HepG2 (cell line): Measurements from ENCODE around the gene CUL7. TPM values are rescaled to one million over a fixed set of nuclear protein-coding genes. Genes with fewer than 3 reads are reported as not detected.

Experiments
- ARNT2 ChIP-seq: sonication (generic); formaldehyde crosslinking; IDR thresholded peaks from 2 replicates; pipeline ENCODE4 v1.8.0; 2022; ENCODE audit warnings: mild to moderate bottlenecking, low read depth, missing genetic modification reagents, moderate library complexity
- CENPT ChIP-seq: sonication (generic); formaldehyde crosslinking; IDR thresholded peaks from 2 replicates; pipeline ENCODE4 v1.8.0; 2022; ENCODE audit warnings: low read depth, mild to moderate bottlenecking, moderate library complexity, missing genetic modification reagents
- CHCHD3 ChIP-seq: sonication (generic); formaldehyde crosslinking; IDR thresholded peaks from 2 replicates; pipeline ENCODE4 v1.8.0; 2022; ENCODE audit warnings: mild to moderate bottlenecking, missing genetic modification reagents, moderate library complexity
- KLF16 ChIP-seq, 2 experiments: sonication (generic) in 1 of 2; formaldehyde crosslinking in 1 of 2; IDR thresholded peaks; 2 replicates each; pipeline versions ENCODE4 v1.6.1 to v1.8.0; 2016 to 2023; ENCODE audit warnings: missing genetic modification reagents in 2 of 2, missing compliant biosample characterization in 1 of 2
- MZF1 ChIP-seq: sonication (generic); formaldehyde crosslinking; IDR thresholded peaks from 2 replicates; pipeline ENCODE4 v1.8.1; 2023; ENCODE audit warnings: mild to moderate bottlenecking, missing genetic modification reagents, borderline replicate concordance
- NR2F6 ChIP-seq, 2 experiments: IDR thresholded peaks; 2 replicates each; pipeline ENCODE4 v1.6.1; 2016; ENCODE audit warnings: antibody characterized with exemption in 1 of 2, mild to moderate bottlenecking in 1 of 2
- RFX1 ChIP-seq: fragments of 450-650 bp; IDR thresholded peaks from 2 replicates; pipeline ENCODE4 v1.6.1; 2017
- ZFP37 ChIP-seq: sonication (generic); formaldehyde crosslinking; IDR thresholded peaks from 2 replicates; pipeline ENCODE4 v1.4.0; 2020; ENCODE audit warnings: missing genetic modification reagents, borderline replicate concordance
- ZNF720 ChIP-seq: sonication (generic); formaldehyde crosslinking; IDR thresholded peaks from 2 replicates; pipeline ENCODE4 v1.4.0; 2020; ENCODE audit warnings: missing genetic modification reagents
- polyA plus RNA-seq, 8 experiments: library from polyadenylated mRNA; depleted of rRNA in 3 of 8; stranded (reverse) in 7 of 8; unstranded in 1 of 8; fragments of >200 nt; fragmentation: Illumina TruSeq in 4 of 8; extraction: Trizol in 4 of 8; gene quantifications; 2 replicates each; pipeline versions ENCODE4 v1.2.1 to v1.2.3, GENCODE V29; 2011 to 2016; ENCODE audit warnings: low read depth in 4 of 8, missing spikeins in 1 of 8, mixed read lengths in 1 of 8; ENCODE audit not compliant: insufficient read depth in 1 of 8
- total RNA-seq, 5 experiments: library from RNA; depleted of rRNA; stranded (reverse); fragments of >200 nt; fragmentation: Illumina TruSeq; extraction: Trizol; gene quantifications; 2 replicates each; pipeline ENCODE4 v1.2.3, GENCODE V29; 2016; ENCODE audit warnings: low read depth in 1 of 5
- TF ChIP-seq, protein P1 (sequence below): sonication (generic); formaldehyde crosslinking; IDR thresholded peaks from 2 replicates; pipeline ENCODE4 v1.4.0; 2020; ENCODE audit warnings: mild to moderate bottlenecking, missing genetic modification reagents
- TF ChIP-seq, protein P2 (sequence below): IDR thresholded peaks from 2 replicates; pipeline ENCODE4 v1.6.1; 2016
- TF ChIP-seq, protein P3 (sequence below): IDR thresholded peaks from 2 replicates; pipeline ENCODE4 v1.6.1; 2018; ENCODE audit warnings: missing genetic modification reagents, mild to moderate bottlenecking, missing compliant biosample characterization
- TF ChIP-seq, protein P4 (sequence below): sonication (generic); formaldehyde crosslinking; IDR thresholded peaks from 2 replicates; pipeline ENCODE4 v1.4.0; 2020; ENCODE audit warnings: missing genetic modification reagents
- TF ChIP-seq, protein P5 (sequence below): sonication (generic); formaldehyde crosslinking; conservative IDR thresholded peaks from 2 replicates; pipeline ENCODE4 v1.8.0; 2022; ENCODE audit warnings: mild to moderate bottlenecking, moderate library complexity, missing genetic modification reagents
- TF ChIP-seq, protein P6 (sequence below): sonication (generic); formaldehyde crosslinking; IDR thresholded peaks from 2 replicates; pipeline ENCODE4 v1.5.0; 2020; ENCODE audit warnings: mild to moderate bottlenecking, low read depth, missing genetic modification reagents, borderline replicate concordance

The CUL7 gene
- total and polyA plus RNA-seq, 2 of the 13 experiments (the other 11 are each of a cell fraction or from before 2014, with no cell fraction given), result 32.0 to 60.7 TPM

DNA sequence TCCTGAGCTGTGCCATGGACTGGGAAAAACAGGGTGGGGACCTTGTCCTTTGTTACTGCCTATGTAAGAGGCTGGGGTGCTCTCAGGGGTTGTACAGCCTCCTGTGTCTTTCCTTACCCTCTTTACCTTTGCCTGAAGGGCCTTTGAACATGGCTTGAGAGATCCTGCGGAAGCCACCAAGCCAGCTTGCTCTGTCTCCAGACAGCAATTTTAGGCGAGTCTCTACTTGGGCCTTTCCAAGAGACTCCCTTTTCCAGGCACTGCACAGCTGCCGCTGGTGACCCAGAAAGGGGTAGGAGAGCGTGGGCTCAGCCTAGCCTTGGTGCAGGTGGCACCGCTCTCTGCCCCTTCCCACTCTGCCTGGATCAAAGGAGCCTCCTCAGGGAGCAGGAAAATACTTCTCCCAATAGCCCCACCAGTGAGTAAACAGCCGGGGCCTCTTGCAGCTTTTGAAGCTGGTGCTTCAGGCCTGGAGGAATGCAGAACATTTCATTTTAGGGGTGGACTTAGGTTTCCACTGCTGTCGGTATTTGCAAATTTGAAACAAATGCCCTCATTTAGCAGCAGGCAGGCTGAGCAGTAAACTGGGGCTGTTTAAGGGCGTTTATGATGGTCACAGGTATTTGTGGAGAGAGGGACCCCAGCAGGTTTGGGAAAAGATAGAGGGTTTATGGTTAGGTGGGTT is 36.4 kb upstream of the CUL7 start (continued):
- TF ChIP-seq RFX1 (no peak), ARNT2 (CRISPR knock-in tag) (peak; percentile 6; the same call in 1 of the 2 replicates), KLF16 (CRISPR knock-in tag; IDR thresholded peaks at IDR 0.05) (peak; percentile 28 to 65; a peak in 1 of 4 replicates), ZNF720 (no peak), NR2F6 (IDR thresholded peaks at IDR 0.05) (peak; percentile 69), NR2F6 (CRISPR knock-in tag; IDR thresholded peaks at IDR 0.05) (peak; percentile 50; the same call in 1 of the 2 replicates), CENPT (CRISPR knock-in tag) (no peak), MZF1 (CRISPR knock-in tag) (peak; percentile 21; the same call in 1 of the 2 replicates), ZFP37 (CRISPR knock-in tag) (no peak), CHCHD3 (no peak)
- TF ChIP-seq, protein P1, sequence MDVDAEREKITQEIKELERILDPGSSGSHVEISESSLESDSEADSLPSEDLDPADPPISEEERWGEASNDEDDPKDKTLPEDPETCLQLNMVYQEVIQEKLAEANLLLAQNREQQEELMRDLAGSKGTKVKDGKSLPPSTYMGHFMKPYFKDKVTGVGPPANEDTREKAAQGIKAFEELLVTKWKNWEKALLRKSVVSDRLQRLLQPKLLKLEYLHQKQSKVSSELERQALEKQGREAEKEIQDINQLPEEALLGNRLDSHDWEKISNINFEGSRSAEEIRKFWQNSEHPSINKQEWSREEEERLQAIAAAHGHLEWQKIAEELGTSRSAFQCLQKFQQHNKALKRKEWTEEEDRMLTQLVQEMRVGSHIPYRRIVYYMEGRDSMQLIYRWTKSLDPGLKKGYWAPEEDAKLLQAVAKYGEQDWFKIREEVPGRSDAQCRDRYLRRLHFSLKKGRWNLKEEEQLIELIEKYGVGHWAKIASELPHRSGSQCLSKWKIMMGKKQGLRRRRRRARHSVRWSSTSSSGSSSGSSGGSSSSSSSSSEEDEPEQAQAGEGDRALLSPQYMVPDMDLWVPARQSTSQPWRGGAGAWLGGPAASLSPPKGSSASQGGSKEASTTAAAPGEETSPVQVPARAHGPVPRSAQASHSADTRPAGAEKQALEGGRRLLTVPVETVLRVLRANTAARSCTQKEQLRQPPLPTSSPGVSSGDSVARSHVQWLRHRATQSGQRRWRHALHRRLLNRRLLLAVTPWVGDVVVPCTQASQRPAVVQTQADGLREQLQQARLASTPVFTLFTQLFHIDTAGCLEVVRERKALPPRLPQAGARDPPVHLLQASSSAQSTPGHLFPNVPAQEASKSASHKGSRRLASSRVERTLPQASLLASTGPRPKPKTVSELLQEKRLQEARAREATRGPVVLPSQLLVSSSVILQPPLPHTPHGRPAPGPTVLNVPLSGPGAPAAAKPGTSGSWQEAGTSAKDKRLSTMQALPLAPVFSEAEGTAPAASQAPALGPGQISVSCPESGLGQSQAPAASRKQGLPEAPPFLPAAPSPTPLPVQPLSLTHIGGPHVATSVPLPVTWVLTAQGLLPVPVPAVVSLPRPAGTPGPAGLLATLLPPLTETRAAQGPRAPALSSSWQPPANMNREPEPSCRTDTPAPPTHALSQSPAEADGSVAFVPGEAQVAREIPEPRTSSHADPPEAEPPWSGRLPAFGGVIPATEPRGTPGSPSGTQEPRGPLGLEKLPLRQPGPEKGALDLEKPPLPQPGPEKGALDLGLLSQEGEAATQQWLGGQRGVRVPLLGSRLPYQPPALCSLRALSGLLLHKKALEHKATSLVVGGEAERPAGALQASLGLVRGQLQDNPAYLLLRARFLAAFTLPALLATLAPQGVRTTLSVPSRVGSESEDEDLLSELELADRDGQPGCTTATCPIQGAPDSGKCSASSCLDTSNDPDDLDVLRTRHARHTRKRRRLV, result no peak
- TF ChIP-seq, protein P2, sequence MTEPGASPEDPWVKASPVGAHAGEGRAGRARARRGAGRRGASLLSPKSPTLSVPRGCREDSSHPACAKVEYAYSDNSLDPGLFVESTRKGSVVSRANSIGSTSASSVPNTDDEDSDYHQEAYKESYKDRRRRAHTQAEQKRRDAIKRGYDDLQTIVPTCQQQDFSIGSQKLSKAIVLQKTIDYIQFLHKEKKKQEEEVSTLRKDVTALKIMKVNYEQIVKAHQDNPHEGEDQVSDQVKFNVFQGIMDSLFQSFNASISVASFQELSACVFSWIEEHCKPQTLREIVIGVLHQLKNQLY (CRISPR knock-in tag), result peak; percentile 36; the same call in 1 of the 2 replicates
- TF ChIP-seq, protein P3, sequence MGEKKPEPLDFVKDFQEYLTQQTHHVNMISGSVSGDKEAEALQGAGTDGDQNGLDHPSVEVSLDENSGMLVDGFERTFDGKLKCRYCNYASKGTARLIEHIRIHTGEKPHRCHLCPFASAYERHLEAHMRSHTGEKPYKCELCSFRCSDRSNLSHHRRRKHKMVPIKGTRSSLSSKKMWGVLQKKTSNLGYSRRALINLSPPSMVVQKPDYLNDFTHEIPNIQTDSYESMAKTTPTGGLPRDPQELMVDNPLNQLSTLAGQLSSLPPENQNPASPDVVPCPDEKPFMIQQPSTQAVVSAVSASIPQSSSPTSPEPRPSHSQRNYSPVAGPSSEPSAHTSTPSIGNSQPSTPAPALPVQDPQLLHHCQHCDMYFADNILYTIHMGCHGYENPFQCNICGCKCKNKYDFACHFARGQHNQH, result peak; percentile 83
- TF ChIP-seq, protein P4, sequence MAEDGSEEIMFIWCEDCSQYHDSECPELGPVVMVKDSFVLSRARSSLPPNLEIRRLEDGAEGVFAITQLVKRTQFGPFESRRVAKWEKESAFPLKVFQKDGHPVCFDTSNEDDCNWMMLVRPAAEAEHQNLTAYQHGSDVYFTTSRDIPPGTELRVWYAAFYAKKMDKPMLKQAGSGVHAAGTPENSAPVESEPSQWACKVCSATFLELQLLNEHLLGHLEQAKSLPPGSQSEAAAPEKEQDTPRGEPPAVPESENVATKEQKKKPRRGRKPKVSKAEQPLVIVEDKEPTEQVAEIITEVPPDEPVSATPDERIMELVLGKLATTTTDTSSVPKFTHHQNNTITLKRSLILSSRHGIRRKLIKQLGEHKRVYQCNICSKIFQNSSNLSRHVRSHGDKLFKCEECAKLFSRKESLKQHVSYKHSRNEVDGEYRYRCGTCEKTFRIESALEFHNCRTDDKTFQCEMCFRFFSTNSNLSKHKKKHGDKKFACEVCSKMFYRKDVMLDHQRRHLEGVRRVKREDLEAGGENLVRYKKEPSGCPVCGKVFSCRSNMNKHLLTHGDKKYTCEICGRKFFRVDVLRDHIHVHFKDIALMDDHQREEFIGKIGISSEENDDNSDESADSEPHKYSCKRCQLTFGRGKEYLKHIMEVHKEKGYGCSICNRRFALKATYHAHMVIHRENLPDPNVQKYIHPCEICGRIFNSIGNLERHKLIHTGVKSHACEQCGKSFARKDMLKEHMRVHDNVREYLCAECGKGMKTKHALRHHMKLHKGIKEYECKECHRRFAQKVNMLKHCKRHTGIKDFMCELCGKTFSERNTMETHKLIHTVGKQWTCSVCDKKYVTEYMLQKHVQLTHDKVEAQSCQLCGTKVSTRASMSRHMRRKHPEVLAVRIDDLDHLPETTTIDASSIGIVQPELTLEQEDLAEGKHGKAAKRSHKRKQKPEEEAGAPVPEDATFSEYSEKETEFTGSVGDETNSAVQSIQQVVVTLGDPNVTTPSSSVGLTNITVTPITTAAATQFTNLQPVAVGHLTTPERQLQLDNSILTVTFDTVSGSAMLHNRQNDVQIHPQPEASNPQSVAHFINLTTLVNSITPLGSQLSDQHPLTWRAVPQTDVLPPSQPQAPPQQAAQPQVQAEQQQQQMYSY (CRISPR knock-in tag), result no peak
- TF ChIP-seq, protein P5, sequence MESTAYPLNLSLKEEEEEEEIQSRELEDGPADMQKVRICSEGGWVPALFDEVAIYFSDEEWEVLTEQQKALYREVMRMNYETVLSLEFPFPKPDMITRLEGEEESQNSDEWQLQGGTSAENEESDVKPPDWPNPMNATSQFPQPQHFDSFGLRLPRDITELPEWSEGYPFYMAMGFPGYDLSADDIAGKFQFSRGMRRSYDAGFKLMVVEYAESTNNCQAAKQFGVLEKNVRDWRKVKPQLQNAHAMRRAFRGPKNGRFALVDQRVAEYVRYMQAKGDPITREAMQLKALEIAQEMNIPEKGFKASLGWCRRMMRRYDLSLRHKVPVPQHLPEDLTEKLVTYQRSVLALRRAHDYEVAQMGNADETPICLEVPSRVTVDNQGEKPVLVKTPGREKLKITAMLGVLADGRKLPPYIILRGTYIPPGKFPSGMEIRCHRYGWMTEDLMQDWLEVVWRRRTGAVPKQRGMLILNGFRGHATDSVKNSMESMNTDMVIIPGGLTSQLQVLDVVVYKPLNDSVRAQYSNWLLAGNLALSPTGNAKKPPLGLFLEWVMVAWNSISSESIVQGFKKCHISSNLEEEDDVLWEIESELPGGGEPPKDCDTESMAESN, result peak; percentile 20; the same call in 1 of the 2 replicates
- TF ChIP-seq, protein P6, sequence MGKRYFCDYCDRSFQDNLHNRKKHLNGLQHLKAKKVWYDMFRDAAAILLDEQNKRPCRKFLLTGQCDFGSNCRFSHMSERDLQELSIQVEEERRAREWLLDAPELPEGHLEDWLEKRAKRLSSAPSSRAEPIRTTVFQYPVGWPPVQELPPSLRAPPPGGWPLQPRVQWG, result no peak
